ENCODE results near the gene DCLK1. TPM values are rescaled to one million over a fixed set of nuclear protein-coding genes. Genes with fewer than 3 reads are reported as not detected.

Gene DCLK1
- total RNA-seq, 2 experiments from 2014 or later: not detected

DNA sequence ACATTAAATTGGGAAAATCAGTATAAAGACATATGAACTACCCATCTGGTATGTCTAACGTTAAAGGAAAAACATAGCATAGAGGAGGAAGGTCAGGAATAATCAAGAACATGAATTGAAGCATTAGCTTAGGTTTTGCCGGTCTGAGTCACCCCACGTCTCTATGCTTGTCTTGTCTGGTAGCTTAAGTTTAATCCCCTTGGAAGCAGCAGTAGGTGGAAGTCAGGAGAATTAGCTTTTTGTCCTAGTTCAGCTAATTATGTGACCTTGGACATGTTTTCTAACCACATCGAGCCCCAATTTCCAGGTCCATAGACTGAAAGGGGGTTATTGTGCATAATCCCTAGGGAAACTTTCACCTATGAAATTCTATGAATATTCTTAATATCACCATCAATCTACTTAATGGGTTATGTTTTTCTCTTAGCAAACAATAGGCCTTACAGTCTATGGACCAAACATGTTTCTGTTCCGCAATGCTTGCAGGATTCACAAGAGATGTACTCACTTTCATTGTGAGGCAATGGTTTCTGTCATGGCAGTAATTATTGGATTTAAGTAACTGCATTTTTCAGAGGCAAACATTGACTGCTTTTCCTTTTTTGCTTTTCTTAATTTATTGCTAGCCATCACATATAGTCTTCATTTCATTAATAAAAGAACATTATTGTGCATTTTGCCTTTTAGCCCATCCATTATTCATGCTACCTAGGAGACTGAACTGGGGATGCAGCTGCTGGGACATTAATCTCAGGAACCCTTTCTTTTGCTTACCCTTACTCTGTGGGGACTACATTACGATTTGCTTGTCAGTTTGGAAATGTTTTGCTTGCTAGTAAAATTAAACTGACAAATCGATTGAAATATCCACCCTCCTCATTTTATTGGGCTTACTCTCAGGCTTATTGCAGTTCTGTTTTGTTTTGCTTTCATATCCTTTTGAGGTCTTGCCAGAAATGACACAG is 349.9 kb downstream of the DCLK1 start:
- Mint-ChIP-seq H3K9me3 (no peaks in the 10 kb centered on the region), H3K4me3 (no peak overlapping the region), H3K27me3 (ENCODE audit: low read depth) (no peaks in the 10 kb centered on the region), H3K36me3 (ENCODE audit: low read depth) (no peaks in the 10 kb centered on the region), H3K4me1 (ENCODE audit: low read depth) (no peaks in the 10 kb centered on the region), H3K27ac (no peak overlapping the region)
- intact Hi-C loops (cut with micrococcal nuclease): no loop called here
- CTCF ChIA-PET: interaction anchor here (1.2 kb wide), 1 partner anchor 8 kb away, joined by 3 read pairs; no protein-coding TSS in a partner anchor
- no peak for DNase-seq

DNA sequence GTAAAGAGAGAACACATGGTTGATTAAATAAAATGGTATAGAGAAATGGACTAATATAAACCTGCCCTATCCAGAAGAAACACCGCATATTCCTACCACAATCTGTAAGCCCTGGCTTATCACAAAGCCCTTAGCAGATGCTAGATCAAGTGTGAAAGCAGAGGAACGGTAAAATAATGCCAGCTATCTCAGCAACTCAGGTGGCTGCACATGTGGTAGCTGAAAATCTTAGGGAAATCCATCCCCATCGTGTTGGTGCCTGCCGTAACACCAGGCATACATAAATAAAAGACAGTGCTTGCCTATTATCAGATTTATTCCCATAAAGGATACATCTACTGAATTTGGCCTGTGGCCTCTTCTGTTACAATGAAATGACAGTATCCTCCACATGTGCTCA is 350.6 kb downstream of the DCLK1 start:
- Mint-ChIP-seq H3K4me3 (no peak overlapping the region), H3K9me3 (no peaks in the 10 kb centered on the region), H3K27me3 (ENCODE audit: low read depth) (no peaks in the 10 kb centered on the region), H3K27ac (no peak overlapping the region), H3K36me3 (ENCODE audit: low read depth) (no peaks in the 10 kb centered on the region), H3K4me1 (ENCODE audit: low read depth) (no peaks in the 10 kb centered on the region)
- intact Hi-C loops (cut with micrococcal nuclease): no loop called here
- CTCF ChIA-PET: interaction anchor here (1.2 kb wide), 1 partner anchor 9 kb away, joined by 3 read pairs; no protein-coding TSS in a partner anchor
- no peak for DNase-seq

DNA sequence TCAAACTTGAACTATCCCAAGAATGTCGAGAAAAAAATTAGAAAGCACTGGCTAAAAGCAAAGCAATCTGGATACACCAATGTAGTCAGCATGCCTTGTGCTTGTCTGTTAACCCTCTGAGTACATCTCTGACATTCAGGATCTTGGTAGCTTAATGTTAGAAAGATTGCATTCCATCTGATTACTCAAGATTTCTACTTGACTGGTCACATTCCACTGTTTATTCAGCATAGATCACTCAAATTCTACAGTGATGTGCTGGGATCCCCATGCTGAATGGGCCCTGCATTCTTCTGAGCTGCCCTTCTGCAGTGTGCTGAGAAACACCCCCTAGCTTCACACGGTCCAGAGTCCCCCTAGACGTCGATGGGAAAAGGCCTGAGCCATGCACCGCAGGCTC is 359.3 kb downstream of the DCLK1 start:
- intact Hi-C loops (cut with micrococcal nuclease): no loop called here

DNA sequence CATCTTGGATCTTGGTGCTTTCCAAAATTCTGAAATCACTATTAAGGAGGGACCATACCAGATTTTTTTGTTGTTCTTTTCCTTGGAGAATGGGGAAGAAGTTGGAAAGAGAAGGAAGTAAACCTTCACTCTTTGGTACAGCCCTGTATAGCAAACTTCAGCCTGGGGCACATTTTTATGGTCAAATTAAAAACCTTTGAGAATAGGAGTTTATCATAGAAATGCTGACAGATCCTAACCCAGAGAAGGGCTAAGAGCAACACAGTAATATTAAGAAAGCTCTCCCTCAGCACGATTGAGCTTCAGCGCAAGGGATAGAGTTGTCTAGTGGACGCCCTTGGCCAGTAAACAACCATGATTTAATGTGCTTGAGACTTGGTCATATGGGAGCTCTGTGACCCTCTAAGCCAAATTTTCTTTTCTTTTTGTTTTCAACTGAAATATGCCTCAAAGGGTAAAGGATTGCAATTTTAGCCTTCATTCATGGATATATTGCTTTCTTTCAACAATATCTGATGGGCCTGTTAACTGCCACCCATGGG is 360.4 kb downstream of the DCLK1 start:
- Mint-ChIP-seq H3K27ac (no peak overlapping the region), H3K4me1 (ENCODE audit: low read depth) (no peaks in the 10 kb centered on the region), H3K9me3 (no peaks in the 10 kb centered on the region), H3K4me3 (no peak overlapping the region), H3K36me3 (ENCODE audit: low read depth) (no peaks in the 10 kb centered on the region), H3K27me3 (ENCODE audit: low read depth) (peaks cover 4% of the 10 kb centered on the region)
- CTCF ChIA-PET: no interaction called here
- no peak for DNase-seq
- intact Hi-C loops (cut with micrococcal nuclease): no loop called here

More for the DNA sequence above, 359.3 kb downstream of the DCLK1 start:
- CTCF ChIA-PET: no interaction called here
- Mint-ChIP-seq H3K36me3 (ENCODE audit: low read depth) (no peaks in the 10 kb centered on the region), H3K4me3 (no peak overlapping the region), H3K9me3 (no peaks in the 10 kb centered on the region), H3K4me1 (ENCODE audit: low read depth) (no peaks in the 10 kb centered on the region), H3K27me3 (ENCODE audit: low read depth) (peaks cover 4% of the 10 kb centered on the region), H3K27ac (no peak overlapping the region)
- DNase-seq: no peak

DNA sequence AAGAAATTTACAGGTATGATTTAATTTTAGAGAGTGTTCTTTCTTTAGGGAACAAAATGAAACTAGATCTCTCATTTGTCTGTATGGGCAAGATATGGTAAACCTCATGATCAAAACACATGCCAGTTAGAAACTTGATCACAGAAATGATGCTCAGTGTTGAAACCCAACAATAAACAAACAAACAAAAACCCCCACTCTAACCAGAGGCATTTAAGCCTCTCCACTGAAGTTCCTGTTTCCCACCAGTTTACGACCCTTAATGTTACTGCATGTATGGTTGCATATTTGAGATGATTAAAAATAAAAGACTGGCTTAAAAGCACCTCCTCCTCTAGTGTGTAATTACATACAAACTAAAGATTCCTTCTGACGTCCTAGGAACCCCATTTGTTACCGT is 361.4 kb downstream of the DCLK1 start:
- no peaks in the 10 kb centered on the region for H3K9me3 Mint-ChIP-seq
- CTCF ChIA-PET: no interaction called here

DNA sequence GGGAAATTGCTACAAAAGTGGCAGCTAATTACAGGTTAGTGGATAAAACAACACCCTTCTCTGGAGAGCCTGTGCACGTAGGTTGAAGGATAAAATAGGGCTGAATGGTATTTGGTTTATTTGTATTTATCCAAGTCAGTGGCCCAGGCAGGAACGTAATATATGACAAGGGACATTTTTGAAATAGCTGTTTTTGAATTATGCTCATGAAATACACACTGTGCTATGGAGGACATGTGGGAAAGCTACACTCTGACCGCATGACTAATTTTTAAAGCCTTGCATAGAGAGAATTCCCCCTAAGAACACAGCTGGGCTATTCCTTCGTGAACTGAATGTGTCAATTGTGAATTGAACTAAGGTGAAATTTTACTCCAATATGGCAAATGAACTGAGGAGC is 362.6 kb downstream of the DCLK1 start:
- intact Hi-C loops (cut with micrococcal nuclease): no loop called here
- no peak overlapping the region for H3K4me3 Mint-ChIP-seq

More for the DNA sequence above, 361.4 kb downstream of the DCLK1 start:
- Mint-ChIP-seq H3K36me3 (ENCODE audit: low read depth) (no peaks in the 10 kb centered on the region), H3K27ac (no peak overlapping the region), H3K4me1 (ENCODE audit: low read depth) (no peaks in the 10 kb centered on the region), H3K27me3 (ENCODE audit: low read depth) (peaks cover 4% of the 10 kb centered on the region), H3K4me3 (no peak overlapping the region)
- intact Hi-C loops (cut with micrococcal nuclease): no loop called here
- DNase-seq: no peak

DNA sequence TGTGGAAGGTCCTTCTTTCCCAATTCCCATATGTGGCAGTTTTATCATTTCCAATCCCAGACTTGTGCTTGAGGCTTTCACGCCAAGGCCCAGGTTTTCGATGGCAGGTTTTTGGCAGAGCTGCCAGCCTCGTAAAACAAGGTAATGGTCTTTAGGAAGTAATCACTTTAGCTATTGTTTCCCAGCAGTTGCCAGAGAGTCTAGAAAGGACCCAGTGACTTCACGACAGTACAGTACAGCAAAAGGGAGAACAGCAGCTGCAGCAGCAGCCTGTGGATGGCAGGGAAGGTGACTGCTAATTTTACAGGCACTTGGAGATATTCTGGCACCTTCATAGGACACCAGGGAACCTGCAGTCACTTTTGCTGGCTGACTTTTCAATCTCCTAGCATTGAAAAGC is 363.1 kb downstream of the DCLK1 start:
- H3K27me3 Mint-ChIP-seq (ENCODE audit: low read depth): peaks cover 2% of the 10 kb centered on the region
- no peaks in the 10 kb centered on the region for H3K36me3 Mint-ChIP-seq (ENCODE audit: low read depth)
- intact Hi-C loops (cut with micrococcal nuclease): no loop called here
- no peak overlapping the region for H3K4me3 Mint-ChIP-seq
- DNase-seq: no peak
- H3K27ac Mint-ChIP-seq: no peak overlapping the region
- no peaks in the 10 kb centered on the region for H3K9me3 Mint-ChIP-seq
- no peaks in the 10 kb centered on the region for H3K4me1 Mint-ChIP-seq (ENCODE audit: low read depth)
- CTCF ChIA-PET: interaction anchor here (1.4 kb wide), 1 partner anchor 21 kb away, joined by 4 read pairs; no protein-coding TSS in a partner anchor

More for the DNA sequence above, 362.6 kb downstream of the DCLK1 start:
- H3K27me3 Mint-ChIP-seq (ENCODE audit: low read depth): peaks cover 2% of the 10 kb centered on the region
- CTCF ChIA-PET: interaction anchor here (1.4 kb wide), 1 partner anchor 21 kb away, joined by 4 read pairs; no protein-coding TSS in a partner anchor
- H3K27ac Mint-ChIP-seq: no peak overlapping the region
- no peaks in the 10 kb centered on the region for H3K4me1 Mint-ChIP-seq (ENCODE audit: low read depth)
- no peaks in the 10 kb centered on the region for H3K36me3 Mint-ChIP-seq (ENCODE audit: low read depth)
- no peaks in the 10 kb centered on the region for H3K9me3 Mint-ChIP-seq
- no peak for DNase-seq

DNA sequence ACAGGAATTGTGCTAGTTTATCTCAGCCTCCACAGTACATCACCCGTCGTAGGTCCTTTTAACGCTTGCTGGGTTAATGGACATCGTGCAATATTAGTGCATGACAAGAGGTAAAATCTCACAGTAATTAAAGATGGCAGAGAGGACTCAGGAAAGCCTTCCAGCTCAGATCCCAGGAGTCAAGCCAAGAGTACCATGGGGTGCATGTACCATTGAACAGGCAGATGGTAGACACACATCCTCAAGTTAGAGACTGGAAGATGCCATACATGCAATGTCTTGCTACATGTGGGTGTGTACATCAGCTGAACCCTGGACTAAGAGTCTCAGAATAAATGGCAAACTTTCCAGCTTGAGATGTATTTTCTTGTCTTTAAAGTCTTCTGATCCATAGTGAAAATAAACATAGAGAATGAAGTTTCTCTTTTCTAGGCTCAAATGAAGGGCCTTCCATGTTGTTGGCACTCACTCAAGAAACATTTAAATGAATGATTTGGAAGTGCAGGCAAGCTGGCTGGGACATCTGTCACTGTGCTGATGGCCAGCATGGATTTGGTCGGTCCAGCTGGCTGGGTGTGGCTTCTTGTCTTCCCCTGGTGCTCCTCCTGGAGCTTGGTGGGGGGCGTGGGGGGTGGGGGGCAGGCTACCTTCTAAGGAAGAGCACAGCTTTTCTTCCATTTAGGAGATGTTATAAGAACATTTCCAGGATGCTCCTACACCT is 363.8 kb downstream of the DCLK1 start:
- H3K27ac Mint-ChIP-seq: no peak overlapping the region
- no peaks in the 10 kb centered on the region for H3K9me3 Mint-ChIP-seq
- H3K4me1 Mint-ChIP-seq (ENCODE audit: low read depth): no peaks in the 10 kb centered on the region
- H3K4me3 Mint-ChIP-seq: no peak overlapping the region
- no peaks in the 10 kb centered on the region for H3K36me3 Mint-ChIP-seq (ENCODE audit: low read depth)
- CTCF ChIA-PET: interaction anchor here (0.6 kb wide), 1 partner anchor 52 kb away, joined by 3 read pairs; no protein-coding TSS in a partner anchor
- no peak for DNase-seq
- intact Hi-C loops (cut with micrococcal nuclease): no loop called here
- no peaks in the 10 kb centered on the region for H3K27me3 Mint-ChIP-seq (ENCODE audit: low read depth)

DNA sequence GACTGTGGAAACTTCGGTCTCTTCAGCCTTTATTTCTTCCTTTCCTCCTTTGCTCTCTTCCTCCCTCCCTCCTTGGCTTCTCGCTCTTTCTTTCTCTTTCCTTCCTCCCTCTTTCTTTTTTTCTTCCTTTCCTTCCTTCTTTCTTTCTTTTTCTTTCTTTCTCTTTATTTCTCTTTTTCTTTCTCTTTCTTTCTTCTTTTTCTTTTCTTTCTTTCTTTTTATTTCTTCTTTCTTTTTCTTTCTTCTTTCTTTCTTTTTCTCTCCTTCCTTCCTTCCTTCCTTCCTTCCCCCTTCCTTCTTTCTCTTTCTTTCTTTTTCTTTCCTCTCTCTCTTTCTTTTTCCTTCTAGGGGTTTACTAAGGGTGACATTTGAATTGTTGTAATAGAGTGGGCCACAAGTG is 364.5 kb downstream of the DCLK1 start:
- H3K9me3 Mint-ChIP-seq: no peaks in the 10 kb centered on the region
- no peaks in the 10 kb centered on the region for H3K36me3 Mint-ChIP-seq (ENCODE audit: low read depth)
- CTCF ChIA-PET: interaction anchor here (0.6 kb wide), 1 partner anchor 53 kb away, joined by 3 read pairs; no protein-coding TSS in a partner anchor
- no peaks in the 10 kb centered on the region for H3K4me1 Mint-ChIP-seq (ENCODE audit: low read depth)
- intact Hi-C loops (cut with micrococcal nuclease): no loop called here
- H3K27me3 Mint-ChIP-seq (ENCODE audit: low read depth): no peaks in the 10 kb centered on the region
- no peak for DNase-seq
- no peak overlapping the region for H3K4me3 Mint-ChIP-seq
- no peak overlapping the region for H3K27ac Mint-ChIP-seq

DNA sequence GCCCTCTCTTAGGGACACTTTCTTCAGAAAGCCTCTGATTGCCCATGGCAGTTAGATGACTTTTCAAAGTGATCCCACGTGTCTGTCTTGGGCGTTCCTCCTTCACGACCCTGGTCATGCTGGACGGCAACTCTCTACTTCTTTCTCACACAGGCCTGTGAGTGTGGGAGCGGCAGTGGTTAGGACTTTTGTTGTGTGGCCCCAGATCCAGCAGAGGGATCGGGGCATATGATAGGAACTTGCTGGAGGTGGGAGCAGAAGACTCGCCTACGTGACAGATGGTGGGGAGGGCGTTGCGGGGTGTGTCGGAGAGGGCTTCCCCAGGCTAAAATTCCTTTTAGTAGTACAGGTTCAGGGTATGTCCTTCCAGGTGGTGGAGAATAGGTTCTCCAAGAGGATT is 365.2 kb downstream of the DCLK1 start:
- Mint-ChIP-seq H3K36me3 (ENCODE audit: low read depth) (no peaks in the 10 kb centered on the region), H3K27me3 (ENCODE audit: low read depth) (no peaks in the 10 kb centered on the region), H3K4me3 (no peak overlapping the region), H3K4me1 (ENCODE audit: low read depth) (no peaks in the 10 kb centered on the region), H3K27ac (no peak overlapping the region), H3K9me3 (no peaks in the 10 kb centered on the region)
- CTCF ChIA-PET: no interaction called here
- no peak for DNase-seq
- intact Hi-C loops (cut with micrococcal nuclease): no loop called here

DNA sequence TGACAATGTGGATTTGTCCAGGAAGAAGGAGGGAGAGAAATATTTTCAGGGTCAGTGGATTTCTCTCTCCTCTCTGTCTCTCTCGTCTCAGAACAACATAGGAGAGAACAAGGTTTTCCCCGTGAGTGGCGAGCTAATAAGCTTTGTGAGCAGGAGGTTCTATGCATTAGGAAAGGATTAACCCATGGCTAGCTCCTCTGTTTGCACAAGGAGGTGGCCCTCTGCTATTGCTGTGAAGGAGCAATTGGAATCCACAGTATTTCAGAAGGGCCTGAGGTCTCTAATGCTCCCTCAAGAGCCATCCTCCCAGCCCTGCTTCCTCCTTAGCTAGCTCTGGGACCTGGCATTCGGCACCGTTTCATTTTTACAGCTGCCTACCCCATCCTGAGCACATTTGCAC is 365.8 kb downstream of the DCLK1 start:
- Mint-ChIP-seq H3K4me1 (ENCODE audit: low read depth) (no peaks in the 10 kb centered on the region), H3K9me3 (no peaks in the 10 kb centered on the region)
- CTCF ChIA-PET: no interaction called here

DNA sequence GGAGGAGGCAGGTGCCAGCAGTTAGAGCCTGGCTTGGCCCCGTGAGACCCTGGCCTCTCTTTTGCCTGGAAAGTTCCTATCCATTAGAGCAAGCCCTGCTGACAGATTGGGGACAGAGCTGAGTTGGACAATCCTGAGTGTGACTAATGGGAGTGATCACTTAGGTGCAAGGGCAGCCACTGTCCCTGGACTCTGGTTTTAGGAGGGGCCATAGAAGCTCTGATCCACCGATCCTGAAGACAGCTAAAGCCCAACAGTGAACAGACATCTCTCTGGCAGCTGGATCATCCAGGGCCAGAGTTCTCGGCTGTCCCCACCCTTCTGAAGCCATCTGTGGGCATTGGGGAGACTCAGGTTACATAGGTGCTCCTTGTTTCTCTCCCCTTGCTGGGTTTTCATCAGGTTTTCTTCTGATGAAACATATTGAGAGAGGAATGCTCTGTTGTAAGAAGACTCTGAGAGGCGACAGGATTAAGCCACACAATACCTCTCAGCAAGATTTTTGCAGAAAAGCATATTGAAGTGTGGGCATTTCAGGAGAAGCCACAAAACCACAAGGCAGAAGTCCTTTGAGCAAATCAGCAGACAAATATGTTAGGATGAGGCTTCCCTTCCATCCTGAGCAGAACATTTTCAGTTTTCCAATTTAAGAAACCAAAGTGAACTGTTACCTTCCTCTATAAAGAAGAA is 366.7 kb downstream of the DCLK1 start:
- no peaks in the 10 kb centered on the region for H3K36me3 Mint-ChIP-seq (ENCODE audit: low read depth)
- H3K27me3 Mint-ChIP-seq (ENCODE audit: low read depth): no peaks in the 10 kb centered on the region

More for the DNA sequence above, 365.8 kb downstream of the DCLK1 start:
- no peak for DNase-seq
- Mint-ChIP-seq H3K36me3 (ENCODE audit: low read depth) (no peaks in the 10 kb centered on the region), H3K27me3 (ENCODE audit: low read depth) (no peaks in the 10 kb centered on the region), H3K4me3 (no peak overlapping the region), H3K27ac (no peak overlapping the region)
- intact Hi-C loops (cut with micrococcal nuclease): no loop called here

More for the DNA sequence above, 366.7 kb downstream of the DCLK1 start:
- Mint-ChIP-seq H3K4me3 (no peak overlapping the region), H3K9me3 (no peaks in the 10 kb centered on the region), H3K27ac (no peak overlapping the region), H3K4me1 (ENCODE audit: low read depth) (no peaks in the 10 kb centered on the region)
- intact Hi-C loops (cut with micrococcal nuclease): no loop called here
- CTCF ChIA-PET: interaction anchor here (0.6 kb wide), 1 partner anchor 58 kb away, joined by 4 read pairs; no protein-coding TSS in a partner anchor
- no peak for DNase-seq
